K562 (cell line): ENCODE data around the gene SUN5. TPM values are rescaled to one million over a fixed set of nuclear protein-coding genes. Genes with fewer than 3 reads are reported as not detected.

Experiments used
- ERF ChIP-seq: fragments of 450-650 bp; formaldehyde crosslinking; IDR thresholded peaks from 2 replicates; pipeline ENCODE4 v1.4.0; 2020; ENCODE audit warnings: mild to moderate bottlenecking, mixed read lengths
- ETV5 ChIP-seq: sonication (generic); formaldehyde crosslinking; IDR thresholded peaks from 2 replicates; pipeline ENCODE4 v1.4.0; 2020; ENCODE audit warnings: low read depth, mild to moderate bottlenecking, missing genetic modification reagents
- FOXM1 ChIP-seq, 2 experiments: fragments of 450-650 bp in 1 of 2; sonication (generic) in 1 of 2; formaldehyde crosslinking in 1 of 2; IDR thresholded peaks; 2 replicates each; pipeline versions ENCODE4 v1.6.1 to v1.9.0; 2017 to 2022; ENCODE audit warnings: low read depth in 2 of 2, mild to moderate bottlenecking in 2 of 2, missing genetic modification reagents in 1 of 2, moderate library complexity in 1 of 2
- POU5F1 ChIP-seq: fragments of 150-350 bp; IDR thresholded peaks from 2 replicates; pipeline ENCODE4 v1.6.1; 2014; ENCODE audit warnings: borderline replicate concordance, low read length, low read depth, mild to moderate bottlenecking; ENCODE audit not compliant: partially characterized antibody
- RCOR1 ChIP-seq, 2 experiments: IDR thresholded peaks; 2 replicates each; pipeline ENCODE4 v1.6.1; 2012; ENCODE audit warnings: low read depth in 2 of 2, low read length in 2 of 2, borderline replicate concordance in 1 of 2, improper control_type of control experiment in 1 of 2
- polyA plus RNA-seq, 8 experiments: library from polyadenylated mRNA; depleted of rRNA in 4 of 8; stranded (reverse) in 5 of 8; unstranded in 3 of 8; fragments of >200 nt; fragmentation: Nextera tagmentation in 2 of 8; fragmentation: Illumina TruSeq in 1 of 8; extraction: Ambion mirVana in 2 of 8; extraction: Trizol in 1 of 8; gene quantifications; 2 replicates each; pipeline versions ENCODE4 v1.2.1 to v1.2.3, GENCODE V29; 2011 to 2014; ENCODE audit warnings: inconsistent platforms in 1 of 8, missing spikeins in 1 of 8
- total RNA-seq, 7 experiments: library from RNA; depleted of rRNA in 6 of 7; stranded (reverse); fragments of >200 nt in 6 of 7; fragmentation: Illumina TruSeq in 2 of 7; extraction: Trizol in 2 of 7; gene quantifications; 2 replicates each; pipeline versions ENCODE4 v1.2.1 to v1.2.3, GENCODE V29; 2011 to 2021; ENCODE audit warnings: low replicate concordance in 1 of 7
- TF ChIP-seq, protein P1 (sequence below): fragments of 450-650 bp; IDR thresholded peaks from 2 replicates; pipeline ENCODE4 v1.6.1; 2017; ENCODE audit warnings: antibody characterized with exemption, mild to moderate bottlenecking

SUN5 gene
- total and polyA plus RNA-seq, 9 of the 15 experiments (the other 6 are each of a cell fraction or from before 2014, with no cell fraction given): not detected

DNA sequence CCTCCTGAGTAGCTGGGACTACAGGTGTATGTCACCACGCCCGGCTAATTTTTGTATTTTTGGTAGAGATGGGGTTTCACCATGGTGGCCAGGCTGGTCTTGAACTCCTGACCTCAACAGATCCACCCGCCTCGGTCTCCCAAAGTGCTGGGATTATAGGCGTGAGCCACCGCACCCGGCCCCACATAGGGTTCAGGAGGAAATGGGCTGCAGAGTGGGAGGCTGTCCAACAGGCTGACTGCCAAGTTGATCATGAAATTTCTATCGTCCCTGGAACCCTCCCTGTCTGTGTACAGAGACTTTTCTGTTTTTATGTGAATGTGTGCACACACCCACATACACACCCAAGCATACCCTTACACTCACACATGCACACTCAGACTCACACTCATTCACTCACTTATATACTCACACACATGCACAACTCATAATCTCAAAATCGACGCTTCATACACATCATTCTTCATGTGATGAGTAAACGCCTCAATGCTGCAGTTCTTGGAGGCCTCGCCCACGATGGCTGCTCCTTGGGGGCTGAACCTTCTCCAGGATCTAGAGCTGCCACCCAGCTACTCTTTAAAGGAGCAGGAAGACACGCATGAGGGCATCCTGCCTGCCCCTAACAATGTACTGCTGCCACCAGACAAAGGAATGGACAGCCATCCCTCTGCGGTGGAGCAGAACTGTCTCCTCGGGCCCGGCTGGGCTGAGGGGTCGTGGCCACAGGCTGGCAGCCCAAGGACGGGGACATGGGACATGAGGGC, 35.6 kb downstream of the SUN5 start (continued):
- TF ChIP-seq, protein P1, sequence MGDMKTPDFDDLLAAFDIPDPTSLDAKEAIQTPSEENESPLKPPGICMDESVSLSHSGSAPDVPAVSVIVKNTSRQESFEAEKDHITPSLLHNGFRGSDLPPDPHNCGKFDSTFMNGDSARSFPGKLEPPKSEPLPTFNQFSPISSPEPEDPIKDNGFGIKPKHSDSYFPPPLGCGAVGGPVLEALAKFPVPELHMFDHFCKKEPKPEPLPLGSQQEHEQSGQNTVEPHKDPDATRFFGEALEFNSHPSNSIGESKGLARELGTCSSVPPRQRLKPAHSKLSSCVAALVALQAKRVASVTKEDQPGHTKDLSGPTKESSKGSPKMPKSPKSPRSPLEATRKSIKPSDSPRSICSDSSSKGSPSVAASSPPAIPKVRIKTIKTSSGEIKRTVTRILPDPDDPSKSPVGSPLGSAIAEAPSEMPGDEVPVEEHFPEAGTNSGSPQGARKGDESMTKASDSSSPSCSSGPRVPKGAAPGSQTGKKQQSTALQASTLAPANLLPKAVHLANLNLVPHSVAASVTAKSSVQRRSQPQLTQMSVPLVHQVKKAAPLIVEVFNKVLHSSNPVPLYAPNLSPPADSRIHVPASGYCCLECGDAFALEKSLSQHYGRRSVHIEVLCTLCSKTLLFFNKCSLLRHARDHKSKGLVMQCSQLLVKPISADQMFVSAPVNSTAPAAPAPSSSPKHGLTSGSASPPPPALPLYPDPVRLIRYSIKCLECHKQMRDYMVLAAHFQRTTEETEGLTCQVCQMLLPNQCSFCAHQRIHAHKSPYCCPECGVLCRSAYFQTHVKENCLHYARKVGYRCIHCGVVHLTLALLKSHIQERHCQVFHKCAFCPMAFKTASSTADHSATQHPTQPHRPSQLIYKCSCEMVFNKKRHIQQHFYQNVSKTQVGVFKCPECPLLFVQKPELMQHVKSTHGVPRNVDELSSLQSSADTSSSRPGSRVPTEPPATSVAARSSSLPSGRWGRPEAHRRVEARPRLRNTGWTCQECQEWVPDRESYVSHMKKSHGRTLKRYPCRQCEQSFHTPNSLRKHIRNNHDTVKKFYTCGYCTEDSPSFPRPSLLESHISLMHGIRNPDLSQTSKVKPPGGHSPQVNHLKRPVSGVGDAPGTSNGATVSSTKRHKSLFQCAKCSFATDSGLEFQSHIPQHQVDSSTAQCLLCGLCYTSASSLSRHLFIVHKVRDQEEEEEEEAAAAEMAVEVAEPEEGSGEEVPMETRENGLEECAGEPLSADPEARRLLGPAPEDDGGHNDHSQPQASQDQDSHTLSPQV: no peak
- TF ChIP-seq RCOR1 (IDR thresholded peaks at IDR 0.05; ENCODE audit: borderline replicate concordance in 1 of 2, low read depth in 2 of 2, low read length in 2 of 2): no peak
- no peak for TF ChIP-seq FOXM1 (IDR thresholded peaks at IDR 0.05; ENCODE audit: low read depth)
- no peak for TF ChIP-seq FOXM1 (CRISPR knock-in tag; IDR thresholded peaks at IDR 0.05; ENCODE audit: low read depth)
- no peak for TF ChIP-seq ERF (CRISPR knock-in tag)
- no peak for TF ChIP-seq POU5F1
- TF ChIP-seq ETV5 (CRISPR knock-in tag): no peak
